Measurements from ENCODE around the gene TMUB2. TPM values are rescaled to one million over a fixed set of nuclear protein-coding genes. Genes with fewer than 3 reads are reported as not detected.

The TMUB2 gene
- total RNA-seq, 2 donors from 2014 or later = 42.9 to 67.2 TPM

DNA sequence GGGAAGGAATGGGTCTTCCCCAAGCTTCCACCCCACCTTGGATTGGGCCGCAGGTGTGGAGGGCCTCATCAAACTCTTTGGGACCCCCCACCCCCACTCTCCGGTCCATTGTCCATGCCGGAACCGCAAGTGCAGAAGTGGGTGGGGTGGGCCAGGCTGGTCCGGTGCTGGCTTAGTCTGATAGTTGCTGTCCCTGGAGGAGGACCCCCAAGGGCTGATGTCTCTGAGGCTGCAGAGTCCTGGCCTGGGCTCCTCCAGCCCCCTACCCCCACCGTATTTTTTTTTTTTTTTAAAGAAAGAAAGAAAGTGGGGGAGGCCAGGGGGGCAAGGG, 20.0 kb downstream of the TMUB2 start:
- TF ChIP-seq POLR2AphosphoS5 (IDR thresholded peaks at IDR 0.05) = no peak
- TF ChIP-seq, protein P1, sequence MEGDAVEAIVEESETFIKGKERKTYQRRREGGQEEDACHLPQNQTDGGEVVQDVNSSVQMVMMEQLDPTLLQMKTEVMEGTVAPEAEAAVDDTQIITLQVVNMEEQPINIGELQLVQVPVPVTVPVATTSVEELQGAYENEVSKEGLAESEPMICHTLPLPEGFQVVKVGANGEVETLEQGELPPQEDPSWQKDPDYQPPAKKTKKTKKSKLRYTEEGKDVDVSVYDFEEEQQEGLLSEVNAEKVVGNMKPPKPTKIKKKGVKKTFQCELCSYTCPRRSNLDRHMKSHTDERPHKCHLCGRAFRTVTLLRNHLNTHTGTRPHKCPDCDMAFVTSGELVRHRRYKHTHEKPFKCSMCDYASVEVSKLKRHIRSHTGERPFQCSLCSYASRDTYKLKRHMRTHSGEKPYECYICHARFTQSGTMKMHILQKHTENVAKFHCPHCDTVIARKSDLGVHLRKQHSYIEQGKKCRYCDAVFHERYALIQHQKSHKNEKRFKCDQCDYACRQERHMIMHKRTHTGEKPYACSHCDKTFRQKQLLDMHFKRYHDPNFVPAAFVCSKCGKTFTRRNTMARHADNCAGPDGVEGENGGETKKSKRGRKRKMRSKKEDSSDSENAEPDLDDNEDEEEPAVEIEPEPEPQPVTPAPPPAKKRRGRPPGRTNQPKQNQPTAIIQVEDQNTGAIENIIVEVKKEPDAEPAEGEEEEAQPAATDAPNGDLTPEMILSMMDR (IDR thresholded peaks at IDR 0.05) = no peak
- no peak for TF ChIP-seq POLR2A (IDR thresholded peaks at IDR 0.05)
- Histone ChIP-seq H3K27me3 (replicated peaks; ENCODE audit: insufficient read depth) (no peaks in the 10 kb centered on the region), H3K4me1 (replicated peaks) (no peaks in the 10 kb centered on the region), H3K9me3 (no peaks in the 10 kb centered on the region), H3K27ac (no peak overlapping the region), H3K4me3 (no peak overlapping the region), H3K36me3 (no peaks in the 10 kb centered on the region)
- DNase-seq (ENCODE audit: low spot score) = no peak
- intact Hi-C loops (cut with DNase I) = no loop called here
- 75% methylated on average over 6 of the region's 6 CpGs for WGBS

GRCh38 chr17:44207319-44207718, 20.5 kb downstream of the TMUB2 start:
- H3K27ac ChIP-seq = no peak overlapping the region
- H3K4me3 ChIP-seq = no peak overlapping the region
- H3K27me3 ChIP-seq (replicated peaks; ENCODE audit: insufficient read depth) = no peaks in the 10 kb centered on the region
- TF ChIP-seq, protein P1 (IDR thresholded peaks at IDR 0.05) = no peak
- TF ChIP-seq POLR2A (IDR thresholded peaks at IDR 0.05) (no peak), POLR2AphosphoS5 (IDR thresholded peaks at IDR 0.05) (no peak)
- no peaks in the 10 kb centered on the region for H3K4me1 ChIP-seq (replicated peaks)
- no peaks in the 10 kb centered on the region for H3K9me3 ChIP-seq
- WGBS = 78% methylated on average over 17 of the region's 17 CpGs
- DNase-seq (ENCODE audit: low spot score) = no peak
- intact Hi-C loops (cut with DNase I) = no loop called here
- no peaks in the 10 kb centered on the region for H3K36me3 ChIP-seq

- TF ChIP-seq POLR2AphosphoS5 (IDR thresholded peaks at IDR 0.05) (no peak), POLR2A (IDR thresholded peaks at IDR 0.05) (no peak)
- TF ChIP-seq, protein P1 (IDR thresholded peaks at IDR 0.05) = no peak
- H3K27me3 ChIP-seq (replicated peaks; ENCODE audit: insufficient read depth) = no peaks in the 10 kb centered on the region
- intact Hi-C loops (cut with DNase I) = no loop called here
- no peak for DNase-seq (ENCODE audit: low spot score)
- H3K9me3 ChIP-seq = no peaks in the 10 kb centered on the region
- no peaks in the 10 kb centered on the region for H3K4me1 ChIP-seq (replicated peaks)
- H3K4me3 ChIP-seq = no peak overlapping the region
- H3K36me3 ChIP-seq = no peaks in the 10 kb centered on the region
- 75% methylated on average over 5 of the region's 5 CpGs for WGBS
- no peak overlapping the region for H3K27ac ChIP-seq
These were observed 21.0 kb downstream of the TMUB2 start for GRCh38 chr17:44207743-44208142.

DNA sequence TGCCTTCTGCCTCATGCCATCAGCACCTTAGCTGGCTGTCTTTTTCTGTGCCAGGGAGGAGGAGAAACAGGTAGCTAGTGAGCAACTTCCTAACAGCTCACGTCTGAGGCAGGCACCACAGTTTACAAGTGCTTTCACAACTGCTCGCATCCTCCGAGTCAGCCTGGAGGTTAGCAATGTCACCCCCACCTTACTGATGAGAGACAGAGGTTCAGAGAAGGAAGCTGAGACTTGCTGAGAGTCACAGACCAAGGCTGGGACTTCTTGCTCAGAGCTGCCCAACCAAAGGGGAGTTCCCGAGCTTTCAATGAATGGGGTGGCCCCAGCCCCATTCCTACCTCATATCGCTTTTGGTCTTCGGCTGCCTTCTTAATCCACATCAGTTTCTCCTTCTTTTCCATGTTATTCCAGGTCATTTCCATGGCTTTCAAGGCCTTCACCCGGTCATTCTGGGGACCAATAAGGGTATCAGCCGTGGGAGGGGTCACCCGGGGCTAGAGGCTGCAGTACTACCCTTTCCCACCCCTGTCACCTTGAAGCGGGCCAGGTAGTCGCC, 23.1 kb downstream of the TMUB2 start:
- Histone ChIP-seq H3K9me3 (no peaks in the 10 kb centered on the region), H3K27me3 (replicated peaks; ENCODE audit: insufficient read depth) (no peaks in the 10 kb centered on the region), H3K27ac (peak overlapping the region; percentile 24 to 50), H3K4me3 (no peak overlapping the region), H3K4me1 (replicated peaks) (no peaks in the 10 kb centered on the region), H3K36me3 (peaks cover 4 to 5% of the 10 kb centered on the region in 2 donors)
- 79% methylated on average over 11 of the region's 11 CpGs for WGBS
- intact Hi-C loops (cut with DNase I) = loop anchor here (5.0 kb wide), 1 partner anchor 137 kb away; the partner anchor contains the start of gene GRN
- TF ChIP-seq POLR2AphosphoS5 (IDR thresholded peaks at IDR 0.05) = no peak
- TF ChIP-seq, protein P1 (IDR thresholded peaks at IDR 0.05) = no peak
- TF ChIP-seq POLR2A (IDR thresholded peaks at IDR 0.05) = no peak
- no peak for DNase-seq (ENCODE audit: low spot score)
